Central memory CD4-positive, alpha-beta T cell (primary cell): Measurements from ENCODE around the gene IFNA21.

Source experiments
- DNase-seq: peaks from one replicate; pipeline ENCODE4 v3.0.0; 2022

IFNA21 gene

DNA sequence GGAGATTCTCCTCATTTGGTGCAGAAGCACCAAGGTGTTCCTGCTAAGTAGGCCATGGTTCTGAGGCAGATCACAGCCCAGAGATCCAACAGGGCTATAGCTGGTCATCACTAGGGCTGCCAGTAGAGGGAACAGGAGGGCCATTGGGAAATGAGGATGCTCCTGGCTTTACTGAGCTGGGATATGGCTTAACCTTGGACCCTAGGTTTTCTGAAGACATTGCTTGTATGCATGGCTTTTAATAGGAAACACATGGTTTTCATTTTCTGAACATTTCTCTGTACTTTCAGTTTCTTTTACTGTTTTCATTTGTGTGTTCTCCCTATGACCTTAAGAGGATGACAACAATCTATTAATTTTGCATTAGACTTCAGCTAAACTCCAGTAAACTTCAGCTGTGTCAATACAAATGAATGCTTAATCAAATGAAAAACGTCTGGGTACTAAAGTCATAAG is 25.0 kb downstream of the IFNA21 start, which contains the start of gene IFNW1:
Gene IFNW1, minus strand, starts transcription at position 406 of the 456 bp plus-strand sequence. Its CDS starts 262 bp downstream, at position 144.
- DNase-seq: no peak

GRCh38 chr9:21137020-21137419 is 29.4 kb downstream of the IFNA21 start:
- no peak for DNase-seq

DNA sequence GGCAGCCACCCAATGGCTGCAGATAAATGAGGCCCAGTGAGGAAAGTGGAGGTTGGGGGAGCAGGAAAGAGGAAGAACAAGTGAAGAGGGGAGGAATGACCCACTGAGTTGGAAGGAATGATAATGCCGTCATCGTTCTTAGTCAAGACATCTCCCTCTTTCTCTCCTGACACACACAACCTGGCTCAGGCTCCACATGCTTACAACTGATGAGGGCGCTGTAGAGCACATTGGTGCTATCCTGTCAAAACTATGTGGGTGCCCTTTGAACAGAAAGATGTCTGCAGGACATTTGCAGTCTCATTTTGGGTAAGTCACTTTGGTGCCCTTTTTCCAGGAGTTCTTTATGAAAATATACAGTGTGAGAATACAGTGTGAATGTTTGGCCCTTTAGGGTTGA is 30.7 kb downstream of the IFNA21 start:
- no peak for DNase-seq

GRCh38 chr9:21128186-21128585 is 38.3 kb downstream of the IFNA21 start:
- DNase-seq: peak; percentile 16

GRCh38 chr9:21121595-21122251 is 44.7 kb downstream of the IFNA21 start:
- DNase-seq: no peak

GRCh38 chr9:21121079-21121478 is 45.4 kb downstream of the IFNA21 start:
- DNase-seq: no peak

DNA sequence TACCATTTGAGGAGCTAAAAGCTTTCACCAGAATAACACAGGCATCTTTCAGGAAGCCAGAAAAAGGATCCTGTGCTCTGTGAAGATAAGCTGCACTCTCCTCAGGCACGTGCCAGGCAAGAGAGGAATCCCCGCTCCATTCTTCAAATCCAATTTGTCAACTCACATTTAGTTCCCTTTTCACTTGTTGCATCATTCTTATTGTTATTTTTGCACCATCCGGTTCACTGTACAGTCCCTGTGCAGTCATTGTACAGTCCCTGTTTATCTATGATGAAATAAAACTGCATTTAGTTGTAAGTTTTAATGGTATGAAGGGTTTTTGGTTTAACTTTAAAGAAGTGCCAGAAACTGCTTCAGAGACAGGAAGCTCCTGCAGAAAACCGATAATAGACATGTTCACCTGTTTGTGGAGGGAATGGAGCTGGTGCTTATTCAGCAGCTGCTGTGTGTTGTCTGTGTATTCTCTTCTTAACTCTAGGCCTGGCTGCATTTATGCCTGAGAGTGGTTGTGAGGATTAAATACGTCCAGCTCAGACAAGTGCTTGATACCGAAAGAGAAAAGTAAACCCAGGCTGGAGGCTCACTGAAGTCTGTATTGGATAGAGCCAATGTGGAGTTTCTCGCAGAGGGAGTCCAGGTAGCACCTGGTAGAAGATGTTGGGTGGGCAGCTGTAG is 47.2 kb downstream of the IFNA21 start:
- no peak for DNase-seq
